GM21367 (cell line): Measurements from ENCODE around the gene TMEM222.
A peak's percentile ranks its signal among the peaks of the same experiment; 100 is the strongest.

Experiments used
- ATAC-seq: cut with Tn5 transposase; IDR thresholded peaks from one replicate; pipeline ENCODE4 v1.9.1; 2021; ENCODE audit not compliant: unreplicated experiment

TMEM222 gene

GRCh38 chr1:27358038-27358927, 36.3 kb downstream of the TMEM222 start:
- no peak for ATAC-seq

- ATAC-seq = no peak
These were observed 37.0 kb downstream of the TMEM222 start for GRCh38 chr1:27358928-27359313.

- no peak for ATAC-seq
These were observed 37.8 kb downstream of the TMEM222 start for GRCh38 chr1:27359822-27360158.

DNA sequence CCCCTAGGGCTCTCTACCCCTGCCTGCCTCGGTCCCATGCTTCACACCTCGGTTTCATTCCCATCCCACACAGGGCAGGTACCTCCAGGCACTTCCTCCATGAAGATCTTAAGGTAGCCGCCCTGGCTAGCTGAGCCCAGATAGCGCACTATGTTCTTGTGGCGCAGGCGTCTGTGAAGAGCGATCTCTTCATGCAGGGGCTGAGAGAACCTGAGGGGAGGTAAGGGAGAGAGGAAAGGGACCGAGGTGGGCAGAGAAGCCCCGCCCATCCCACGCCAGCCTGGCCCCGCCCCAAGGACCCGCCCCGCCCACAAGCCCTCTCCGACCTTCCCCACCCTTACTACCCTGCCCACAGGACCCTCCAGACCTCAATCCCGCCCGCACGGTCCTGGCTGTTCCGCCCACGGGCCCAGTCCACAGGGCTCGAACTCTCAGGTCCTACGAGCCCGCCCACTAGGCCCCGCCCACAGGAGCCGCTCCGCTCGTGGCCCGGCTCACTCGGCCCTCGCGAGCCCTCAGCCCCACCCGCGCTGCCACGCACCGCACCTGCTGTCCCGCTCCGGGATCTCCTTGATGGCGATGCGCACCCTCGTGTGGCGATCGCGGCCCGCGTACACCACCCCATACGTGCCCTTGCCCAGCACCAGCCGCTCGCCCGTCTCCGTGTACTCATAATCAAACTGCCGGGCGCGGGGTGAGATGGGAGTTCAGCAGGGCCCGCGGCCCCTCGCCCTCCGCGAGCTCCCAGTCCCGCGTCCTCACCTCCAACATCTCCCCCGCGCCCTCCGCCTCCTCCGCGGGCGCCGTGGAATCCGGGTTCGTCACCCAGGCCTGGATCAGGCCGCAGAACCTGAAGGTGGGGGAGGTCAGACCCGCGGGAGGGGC, 38.4 kb downstream of the TMEM222 start:
- no peak for ATAC-seq

- no peak for ATAC-seq
These were observed 39.1 kb downstream of the TMEM222 start for GRCh38 chr1:27361044-27361402.

DNA sequence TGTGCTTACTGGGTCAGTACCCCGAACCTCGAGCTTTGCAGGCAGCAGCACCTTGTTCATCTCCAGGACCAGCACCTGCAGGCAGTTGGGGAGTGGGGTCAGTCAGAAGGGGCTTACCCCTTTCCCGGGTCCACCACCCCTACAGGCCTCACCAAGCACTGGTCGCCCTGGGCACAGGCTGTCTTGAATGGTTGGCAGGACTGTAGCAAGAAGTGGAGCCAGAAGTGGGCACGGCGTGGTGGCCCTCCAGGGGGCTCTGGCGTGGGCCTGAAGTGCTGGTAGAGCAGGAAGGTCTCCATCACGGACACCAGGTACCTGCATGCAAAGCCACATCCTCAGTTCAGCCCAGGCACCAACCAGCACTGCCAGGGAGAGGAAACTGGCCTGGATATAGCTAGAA, 39.6 kb downstream of the TMEM222 start:
- no peak for ATAC-seq

- no peak for ATAC-seq
These were observed 42.1 kb downstream of the TMEM222 start for GRCh38 chr1:27363766-27364695.

DNA sequence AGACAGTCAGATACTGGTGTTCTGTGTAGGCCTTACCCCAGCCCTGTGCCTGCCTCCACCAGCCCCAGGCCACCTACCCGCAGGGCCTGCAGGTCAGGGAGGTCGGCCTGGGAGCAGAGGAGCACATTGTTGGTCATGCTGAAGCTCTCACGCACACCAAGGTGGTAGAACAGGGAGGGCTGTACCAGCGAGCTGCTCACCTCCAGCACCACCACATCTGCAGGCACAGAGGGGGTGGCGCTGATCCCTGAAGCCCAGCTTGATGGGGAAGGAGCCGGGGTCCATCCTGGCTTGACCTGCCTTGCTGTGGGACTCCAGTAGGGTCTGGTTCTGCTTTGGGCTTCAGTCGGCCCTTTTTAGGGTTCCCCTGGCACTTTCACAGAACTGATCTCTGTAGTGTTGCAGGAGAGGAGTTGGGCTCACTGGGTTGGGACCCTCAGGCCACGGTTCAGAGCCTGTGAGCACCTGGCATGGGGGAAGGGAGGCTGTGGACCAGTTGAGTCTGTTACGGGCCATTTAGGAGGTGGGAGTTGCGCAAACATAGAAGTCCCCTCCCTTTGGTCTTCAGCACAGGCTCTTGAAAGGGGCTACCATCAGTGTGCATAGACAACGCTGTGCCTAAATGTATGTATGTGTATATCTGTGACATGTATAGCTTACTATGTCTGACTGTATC, 42.9 kb downstream of the TMEM222 start:
- no peak for ATAC-seq

- ATAC-seq = peak; percentile 28
These were observed 43.6 kb downstream of the TMEM222 start for GRCh38 chr1:27365372-27366112.

GRCh38 chr1:27366113-27366410, 44.1 kb downstream of the TMEM222 start:
- peak; percentile 30 for ATAC-seq

- peak; percentile 32 for ATAC-seq
These were observed 44.6 kb downstream of the TMEM222 start, which contains the start of gene MAP3K6 for GRCh38 chr1:27366411-27367159. MAP3K6 (minus strand) TSS chr1:27366961; CDS start chr1:27366597, 364 bp downstream.

GRCh38 chr1:27367160-27367650, 45.2 kb downstream of the TMEM222 start:
- no peak for ATAC-seq

GRCh38 chr1:27368869-27369582, 47.1 kb downstream of the TMEM222 start:
- no peak for ATAC-seq

DNA sequence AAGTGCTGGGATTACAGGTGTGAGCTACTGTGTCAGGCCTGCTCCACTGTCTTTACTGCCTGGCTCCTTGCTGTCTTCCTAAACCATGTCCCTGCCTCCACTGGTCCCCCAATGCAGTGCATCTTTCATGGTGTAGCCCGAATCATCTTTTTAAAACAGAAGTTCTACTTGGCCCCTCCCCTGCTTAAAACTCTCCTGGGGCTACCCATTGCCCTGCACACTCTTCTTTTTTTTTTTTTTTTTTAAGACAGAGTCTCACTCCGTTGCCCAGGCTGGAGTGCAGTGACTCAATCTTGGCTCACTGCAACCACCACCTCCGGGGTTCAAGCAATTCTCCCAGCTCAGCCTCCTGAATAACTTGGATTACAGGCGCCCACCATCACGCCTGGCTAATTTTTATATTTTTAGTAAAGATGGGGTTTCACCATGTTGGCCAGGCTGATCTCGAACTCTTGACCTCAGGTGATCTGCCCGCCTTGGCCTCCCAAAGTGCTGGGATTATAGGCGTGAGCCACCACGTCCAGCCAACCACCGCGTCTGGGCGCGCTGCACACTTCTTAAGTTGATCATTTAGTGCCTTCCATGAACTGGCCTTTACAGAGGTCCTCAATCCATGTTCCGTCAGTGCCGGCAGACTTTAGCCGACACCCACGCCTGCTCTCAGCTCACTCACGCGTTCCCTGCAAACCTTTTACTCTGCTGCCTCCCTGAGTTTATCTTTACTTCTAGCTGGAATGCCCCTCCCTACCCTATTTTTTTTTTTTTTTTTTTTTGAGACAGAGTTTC, 50.3 kb downstream of the TMEM222 start:
- no peak for ATAC-seq

DNA sequence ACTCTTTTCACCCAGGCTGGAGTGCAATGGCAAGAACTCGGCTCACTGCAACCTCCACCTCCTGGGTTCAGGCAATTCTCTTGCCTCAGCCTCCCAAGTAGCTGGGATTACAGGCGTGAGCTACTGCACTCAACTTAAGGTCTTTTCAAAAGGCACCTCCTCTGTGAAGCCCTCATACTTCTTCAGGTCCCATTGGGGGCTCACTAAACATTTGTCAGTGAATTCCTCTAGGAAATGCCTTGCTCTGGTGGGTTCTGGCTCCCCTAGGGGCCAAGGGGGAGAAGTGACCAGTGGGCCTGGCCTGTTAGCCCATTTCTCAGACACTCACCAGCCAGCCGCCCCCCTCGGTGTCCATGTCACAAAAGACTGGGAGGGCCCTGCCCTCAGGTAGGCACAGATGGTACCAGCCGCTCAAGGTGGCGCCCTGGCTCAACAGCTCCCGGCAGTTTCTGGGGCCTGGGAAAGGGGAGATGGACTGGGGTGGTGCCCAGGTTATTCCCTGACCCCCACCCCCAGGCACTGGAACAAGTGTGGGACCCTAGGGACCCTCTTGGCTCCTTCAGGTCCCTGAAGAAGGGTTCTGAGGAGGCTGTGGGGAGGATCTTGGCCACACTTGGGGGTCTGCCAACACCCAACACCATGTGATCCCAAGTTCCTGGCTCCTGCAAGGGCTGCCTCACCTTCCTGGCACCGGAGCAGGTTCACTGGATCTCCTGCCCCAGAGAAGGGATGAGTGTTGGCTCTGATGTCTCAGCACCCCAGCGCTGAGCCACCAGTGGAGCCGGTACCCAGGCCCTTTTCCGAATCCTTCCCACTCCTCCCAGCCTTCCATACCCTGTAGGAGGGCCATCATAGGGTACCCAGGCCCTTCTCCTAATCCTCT, 51.1 kb downstream of the TMEM222 start:
- ATAC-seq = no peak

GRCh38 chr1:27374362-27375086, 52.6 kb downstream of the TMEM222 start, which contains the start of gene FCN3:
FCN3 (minus strand) TSS chr1:27374824; CDS start chr1:27374818, 6 bp downstream.
- no peak for ATAC-seq
